GM23338 (cell line): ENCODE measurements around the gene EXD3. TPM values are rescaled to one million over a fixed set of nuclear protein-coding genes. Genes with fewer than 3 reads are reported as not detected.

Source experiments
- CREB1 ChIP-seq: fragments of 250-450 bp; sonication (Bioruptor Pico); IDR thresholded peaks from 2 replicates; pipeline ENCODE4 v1.5.0; 2020; ENCODE audit warnings: low read depth, mild to moderate bottlenecking, moderate library complexity
- CTCF ChIP-seq, 2 experiments: fragments of 200-600 bp in 1 of 2; sonication (generic) in 1 of 2; conservative IDR thresholded peaks; 2 replicates each; pipeline versions ENCODE4 v1.5.1 to v1.6.1; 2016 to 2017; ENCODE audit warnings: antibody characterized with exemption in 2 of 2, low read depth in 2 of 2, mild to moderate bottlenecking in 2 of 2, moderate library complexity in 1 of 2
- EZH2 ChIP-seq: fragments of 200-600 bp; sonication (generic); IDR thresholded peaks from one replicate; pipeline ENCODE4 v1.8.0; 2017; ENCODE audit warnings: antibody characterized with exemption, mild to moderate bottlenecking, low read depth; ENCODE audit not compliant: unreplicated experiment
- EZH2phosphoT487 ChIP-seq: fragments of 200-600 bp; sonication (generic); IDR thresholded peaks from one replicate; pipeline ENCODE4 v1.8.1; 2018; ENCODE audit warnings: antibody characterized with exemption; ENCODE audit not compliant: unreplicated experiment
- JUNB ChIP-seq: IDR thresholded peaks from one replicate; pipeline ENCODE4 v1.6.1; 2016; ENCODE audit warnings: antibody characterized with exemption; ENCODE audit not compliant: unreplicated experiment
- ZNF114 ChIP-seq: fragments of 250-450 bp; sonication (Bioruptor Pico); IDR thresholded peaks from 2 replicates; pipeline ENCODE4 v1.5.0; 2020; ENCODE audit warnings: mild to moderate bottlenecking, moderate library complexity
- ZNF331 ChIP-seq: fragments of 250-450 bp; sonication (Bioruptor Pico); IDR thresholded peaks from 2 replicates; pipeline ENCODE4 v1.5.0; 2020; ENCODE audit warnings: low read depth, mild to moderate bottlenecking, moderate library complexity
- ZNF462 ChIP-seq: fragments of 250-450 bp; sonication (Bioruptor Pico); IDR thresholded peaks from 2 replicates; pipeline ENCODE4 v1.5.0; 2020; ENCODE audit warnings: mild to moderate bottlenecking, moderate library complexity
- polyA plus RNA-seq: library from polyadenylated mRNA; unstranded; fragments of >200 nt; fragmentation: Nextera tagmentation; extraction: Ambion mirVana; gene quantifications from 2 replicates; pipeline ENCODE4 v1.2.1, GENCODE V29; 2016
- total RNA-seq: library from RNA; depleted of rRNA; stranded (reverse); fragments of >200 nt; shearing (Covaris generic); gene quantifications from 2 replicates; pipeline ENCODE4 v1.2.3, GENCODE V29; 2014

EXD3 gene
- total and polyA plus RNA-seq, 2 experiments from 2014 or later: 3.6 to 9.7 TPM

GRCh38 chr9:137382444-137383080 lies 40.4 kb downstream of the EXD3 start (continued):
- no peak for TF ChIP-seq ZNF462 (CRISPR knock-in tag)
- TF ChIP-seq JUNB: no peak
- TF ChIP-seq EZH2phosphoT487: no peak
- no peak for TF ChIP-seq ZNF331 (CRISPR knock-in tag)
- no peak for TF ChIP-seq ZNF114 (CRISPR knock-in tag)
- no peak for TF ChIP-seq EZH2
- no peak for TF ChIP-seq CTCF (conservative IDR thresholded peaks at IDR 0.05; ENCODE audit: low read depth in 2 of 2)
- TF ChIP-seq CREB1: no peak
